SK-N-SH (cell line): ENCODE results near the gene CEP170. TPM values are rescaled to one million over a fixed set of nuclear protein-coding genes. Genes with fewer than 3 reads are reported as not detected.
A peak's percentile ranks its signal among the peaks of the same experiment; 100 is the strongest.

Experiments
- CTCF ChIA-PET: fragments of 300-600, 350-600 bp; formaldehyde crosslinking; extraction: SDS; loops from one replicate; lab custom pipeline; 2021; lab: Yijun Ruan, JAX
- POLR2A ChIA-PET: fragments of 350-600 bp; sonication (Branson Sonifier 250); formaldehyde crosslinking; extraction: SDS; loops from one replicate; lab custom pipeline; 2020; ENCODE audit warnings: antibody characterized with exemption, inconsistent platforms; lab: Yijun Ruan, JAX
- DNase-seq: peaks from one replicate; pipeline ENCODE4 v3.0.0; 2012
- H2AFZ ChIP-seq: fragments of 200-600 bp; sonication (generic); 2 replicates; pipeline ENCODE4 v1.8.1; 2016; ENCODE audit warnings: antibody characterized with exemption, mild to moderate bottlenecking, low read depth
- H3F3A ChIP-seq: fragments of 200-600 bp; sonication (generic); replicated peaks from 2 replicates; pipeline ENCODE3; 2016; ENCODE audit warnings: antibody characterized with exemption, mild to moderate bottlenecking; ENCODE audit not compliant: insufficient read depth
- H3K27ac ChIP-seq, 2 experiments: fragments of 200-500 bp in 1 of 2; fragments of 200-600 bp in 1 of 2; sonication (Bioruptor generic) in 1 of 2; sonication (generic), shearing (Covaris generic) in 1 of 2; 2 replicates each; pipeline versions ENCODE4 v1.5.1 to v1.6.1; 2014 to 2016; ENCODE audit warnings: low read depth in 2 of 2, inconsistent platforms in 1 of 2, low read length in 1 of 2, mild to moderate bottlenecking in 1 of 2, mixed read lengths in 1 of 2
- H3K27me3 ChIP-seq: fragments of 200-600 bp; sonication (generic), shearing (Covaris generic); 2 replicates; pipeline ENCODE4 v1.6.1; 2016; ENCODE audit warnings: mixed run types; ENCODE audit not compliant: insufficient read depth
- H3K36me3 ChIP-seq, 2 experiments: fragments of 200-500 bp in 1 of 2; fragments of 200-600 bp in 1 of 2; sonication (Bioruptor generic) in 1 of 2; sonication (generic) in 1 of 2; replicated peaks in 1 of 2; 2 replicates each; pipeline versions ENCODE3 to v1.5.1; 2014 to 2016; ENCODE audit warnings: low read length in 1 of 2, mild to moderate bottlenecking in 1 of 2; ENCODE audit not compliant: insufficient read depth in 2 of 2, control insufficient read depth in 1 of 2
- H3K4me1 ChIP-seq, 2 experiments: fragments of 200-500 bp in 1 of 2; fragments of 200-600 bp in 1 of 2; sonication (Bioruptor generic) in 1 of 2; sonication (generic), shearing (Covaris generic) in 1 of 2; 2 replicates each; pipeline versions ENCODE4 v1.5.1 to v1.6.1; 2014 to 2016; ENCODE audit warnings: low read depth in 1 of 2, low read length in 1 of 2, mixed run types in 1 of 2; ENCODE audit not compliant: insufficient read depth in 2 of 2, control insufficient read depth in 1 of 2
- H3K4me2 ChIP-seq: fragments of 200-600 bp; sonication (generic), shearing (Covaris generic); 2 replicates; pipeline ENCODE4 v1.6.1; 2017; ENCODE audit warnings: mixed run types
- H3K4me3 ChIP-seq, 2 experiments: fragments of 200-500 bp in 1 of 2; fragments of 200-600 bp in 1 of 2; sonication (Bioruptor generic) in 1 of 2; sonication (generic), shearing (Covaris generic) in 1 of 2; 2 replicates each; pipeline versions ENCODE4 v1.5.1 to v1.8.1; 2014 to 2016; ENCODE audit warnings: low read depth in 2 of 2, inconsistent platforms in 1 of 2, low read length in 1 of 2, mild to moderate bottlenecking in 1 of 2, mixed read lengths in 1 of 2, moderate library complexity in 1 of 2
- H3K79me2 ChIP-seq: fragments of 200-600 bp; sonication (generic); 2 replicates; pipeline ENCODE4 v1.8.1; 2017; ENCODE audit warnings: mild to moderate bottlenecking; ENCODE audit not compliant: insufficient read depth
- H3K9ac ChIP-seq: fragments of 200-600 bp; sonication (generic); 2 replicates; pipeline ENCODE4 v1.6.1; 2017; ENCODE audit warnings: mixed run types
- H3K9me2 ChIP-seq: fragments of 200-600 bp; sonication (generic); 2 replicates; pipeline ENCODE4 v1.6.1; 2017; ENCODE audit warnings: mixed run types
- H3K9me3 ChIP-seq: fragments of 200-600 bp; sonication (generic); 2 replicates; pipeline ENCODE4 v1.6.1; 2017; ENCODE audit warnings: mixed run types, mild to moderate bottlenecking, moderate library complexity
- H4K20me1 ChIP-seq: fragments of 200-600 bp; sonication (generic); 2 replicates; pipeline ENCODE4 v1.6.1; 2017; ENCODE audit warnings: mild to moderate bottlenecking, mixed run types; ENCODE audit not compliant: insufficient read depth
- CTCF ChIP-seq: fragments of 200-600 bp; sonication (generic); IDR thresholded peaks from 2 replicates; pipeline ENCODE4 v1.6.1; 2017; ENCODE audit warnings: antibody characterized with exemption, mild to moderate bottlenecking, moderate library complexity
- ELF1 ChIP-seq: IDR thresholded peaks from 2 replicates; pipeline ENCODE4 v1.4.0; 2012
- EP300 ChIP-seq, 2 experiments: IDR thresholded peaks; 2 replicates each; pipeline versions ENCODE4 v1.4.0 to v1.6.1; 2012; ENCODE audit warnings: borderline replicate concordance in 1 of 2, low read depth in 1 of 2, low read length in 1 of 2
- FOSL2 ChIP-seq: IDR thresholded peaks from 2 replicates; pipeline ENCODE4 v1.4.0; 2012; ENCODE audit warnings: low read depth, mild to moderate bottlenecking, moderate library complexity, borderline replicate concordance
- GABPA ChIP-seq: IDR thresholded peaks from 2 replicates; pipeline ENCODE4 v1.4.0; 2012; ENCODE audit warnings: low read depth, mild to moderate bottlenecking
- MAX ChIP-seq: IDR thresholded peaks from 2 replicates; pipeline ENCODE4 v1.4.0; 2012; ENCODE audit warnings: low read depth
- MXI1 ChIP-seq: IDR thresholded peaks from 2 replicates; pipeline ENCODE4 v1.6.1; 2012; ENCODE audit warnings: mild to moderate bottlenecking, low read depth, low read length, improper control_type of control experiment
- POLR2AphosphoS5 ChIP-seq: IDR thresholded peaks from 2 replicates; pipeline ENCODE4 v1.6.1; 2012; ENCODE audit warnings: low read depth, low read length
- REST ChIP-seq: IDR thresholded peaks from 2 replicates; pipeline ENCODE4 v1.6.1; 2012; ENCODE audit warnings: mild to moderate bottlenecking, low read depth, low read length, moderate library complexity
- SIN3A ChIP-seq: IDR thresholded peaks from 2 replicates; pipeline ENCODE4 v1.6.1; 2012; ENCODE audit warnings: low read depth, mild to moderate bottlenecking, low read length, moderate library complexity, borderline replicate concordance
- WGBS: methylation state at CpG from one replicate; pipeline ENCODE4 v1.1.6; 2017; ENCODE audit warnings: low lambda C conversion rate; 5-methylcytosine and 5-hydroxymethylcytosine counted together
- polyA plus RNA-seq, 3 experiments: library from polyadenylated mRNA; depleted of rRNA; stranded (reverse); fragments of >200 nt; gene quantifications; 2 replicates each; pipeline ENCODE4 v1.2.3, GENCODE V29; 2012
- TF ChIP-seq, protein P1 (sequence below): IDR thresholded peaks from 2 replicates; pipeline ENCODE4 v1.4.0; 2012; ENCODE audit warnings: low read depth, borderline replicate concordance

Gene CEP170
- polyA plus RNA-seq, 1 of the 3 experiments (the other 2 are of a cell fraction) = 67.2 TPM

DNA sequence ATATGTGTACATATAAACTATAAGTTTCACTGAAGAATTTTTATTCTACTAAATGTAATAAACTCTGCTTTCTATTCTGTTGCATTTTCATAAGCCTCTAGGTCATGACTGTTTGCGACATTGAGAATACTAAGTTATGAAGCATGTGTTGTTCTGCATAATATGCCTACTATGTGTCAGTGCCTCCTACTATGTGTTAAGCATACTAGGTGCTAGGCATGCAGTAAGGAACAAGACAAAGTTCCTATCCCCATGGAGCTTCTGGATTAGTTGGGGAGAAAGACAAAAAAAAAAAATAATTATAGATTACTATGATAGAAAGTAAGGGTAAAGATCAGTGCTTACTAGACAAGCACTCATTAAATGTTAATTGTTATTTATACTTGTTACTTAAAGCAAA lies 2.1 kb upstream of the CEP170 start:
- H3K36me3 ChIP-seq = peaks cover 2 to 7% of the 10 kb centered on the region in 2 experiments
- no peaks in the 10 kb centered on the region for H3K9me3 ChIP-seq
- peaks cover 8 to 22% of the 10 kb centered on the region in 2 experiments; a peak in 3 of 4 replicates for H3K4me1 ChIP-seq
- DNase-seq = no peak
- H3K4me3 ChIP-seq = peak overlapping the region; percentile 83 to 97; a peak in 2 of 4 replicates
- H3K27ac ChIP-seq = no peak overlapping the region; a peak in 1 of 4 replicates
- H3K9ac ChIP-seq = 0 out of 2 replicates have a peak overlapping the region, but pooled peaks have one; percentile 83
- peak overlapping the region; percentile 83 for H3K4me2 ChIP-seq
- TF ChIP-seq GABPA (no peak), CTCF (no peak), EP300 (IDR thresholded peaks at IDR 0.05; ENCODE audit: borderline replicate concordance in 1 of 2, low read depth in 1 of 2, low read length in 1 of 2) (no peak), MAX (no peak), SIN3A (no peak), ELF1 (no peak), POLR2AphosphoS5 (no peak), FOSL2 (no peak)
- TF ChIP-seq, protein P1, sequence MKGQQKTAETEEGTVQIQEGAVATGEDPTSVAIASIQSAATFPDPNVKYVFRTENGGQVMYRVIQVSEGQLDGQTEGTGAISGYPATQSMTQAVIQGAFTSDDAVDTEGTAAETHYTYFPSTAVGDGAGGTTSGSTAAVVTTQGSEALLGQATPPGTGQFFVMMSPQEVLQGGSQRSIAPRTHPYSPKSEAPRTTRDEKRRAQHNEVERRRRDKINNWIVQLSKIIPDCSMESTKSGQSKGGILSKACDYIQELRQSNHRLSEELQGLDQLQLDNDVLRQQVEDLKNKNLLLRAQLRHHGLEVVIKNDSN = no peak
- peaks cover 40% of the 10 kb centered on the region for H3F3A ChIP-seq
- WGBS = 100% methylated on average over 1 of the region's 1 CpG
- H2AFZ ChIP-seq = no peak overlapping the region
- H3K27me3 ChIP-seq = no peaks in the 10 kb centered on the region
- ChIA-PET POLR2A (no interaction called here), CTCF (interaction anchor here (1.4 kb wide), 1 partner anchor 13 kb away, joined by 3 read pairs; no protein-coding TSS in a partner anchor)
- peaks cover 11% of the 10 kb centered on the region; the same call in 1 of the 2 replicates for H4K20me1 ChIP-seq
- H3K9me2 ChIP-seq = no peaks in the 10 kb centered on the region
- H3K79me2 ChIP-seq = peaks cover 87% of the 10 kb centered on the region

- Histone ChIP-seq H4K20me1 (peaks cover 17% of the 10 kb centered on the region), H3K9ac (peak overlapping the region; percentile 83), H3K4me3 (peak overlapping the region; percentile 83 to 97), H3K36me3 (peaks cover 2 to 12% of the 10 kb centered on the region in 2 experiments), H3K79me2 (peaks cover 87% of the 10 kb centered on the region), H3K27me3 (no peaks in the 10 kb centered on the region), H2AFZ (no peak overlapping the region), H3K9me2 (no peaks in the 10 kb centered on the region)
- DNase-seq = no peak
- POLR2A ChIA-PET = interaction anchor here (1.5 to 1.9 kb wide), 2 partner anchors 16 to 1195 kb away, joined by 5 to 9 read pairs; partner anchors contain the start of gene ADSS2
- 18% methylated on average over 2 of the region's 2 CpGs for WGBS
- no peak for TF ChIP-seq REST
- no peak for TF ChIP-seq MXI1
- TF ChIP-seq, all 33 proteins: peak for 0
- peak overlapping the region; percentile 92 to 97 for H3K27ac ChIP-seq
- H3K4me1 ChIP-seq = peaks cover 8 to 28% of the 10 kb centered on the region in 2 experiments; a peak in 3 of 4 replicates
- H3K4me2 ChIP-seq = peak overlapping the region; percentile 83
- H3F3A ChIP-seq = peaks cover 45% of the 10 kb centered on the region
- CTCF ChIA-PET = interaction anchor here (1.4 kb wide), 1 partner anchor 12 kb away, joined by 3 read pairs; no protein-coding TSS in a partner anchor
- H3K9me3 ChIP-seq = no peaks in the 10 kb centered on the region
Observed at GRCh38 chr1:243256590-243256989, 1.5 kb upstream of the CEP170 start.
